CD14-positive monocyte (primary cell): ENCODE measurements around the gene CYP4F8. TPM values are rescaled to one million over a fixed set of nuclear protein-coding genes. Genes with fewer than 3 reads are reported as not detected.

Experiments used
- polyA plus RNA-seq, 3 donors: library from polyadenylated mRNA; depleted of rRNA in 1 of 3; unstranded in 2 of 3; stranded (reverse) in 1 of 3; fragments of 300-500 nt in 2 of 3; fragments of >200 nt in 1 of 3; fragmentation: Illumina TruSeq in 2 of 3; gene quantifications; 1 replicate in 2 of 3; 2 replicates in 1 of 3; pipeline ENCODE4 v1.2.3, GENCODE V29; 2012 to 2021
- small RNA-seq: library from RNA; depleted of rRNA; stranded (forward); fragments of <200 nt; gene quantifications from one replicate; pipeline ENCODE3, GENCODE V24; 2012; ENCODE audit warnings: low read depth; ENCODE audit not compliant: insufficient read length

The CYP4F8 gene
- polyA plus RNA-seq, 3 donors = not detected

Small RNAs within 50 kb of the gene (small RNA-seq; reads per million reads assigned to genes)
- not detected for gene AD000091.1

Other genes starting within 250 kb of the CYP4F8 start
- gene AKAP8, start 235.4 kb upstream of the CYP4F8 start, polyA plus RNA-seq = 10 to 100 TPM in 2 of 3 donors, 1 to 10 TPM in 1; 8.0 to 25.9 (median 12.3) TPM
- 100 to 1,000 TPM in 1 of 3 donors, 10 to 100 TPM in 2; 21.4 to 103 (median 39.0) TPM for gene AKAP8L, start 196.2 kb upstream of the CYP4F8 start, polyA plus RNA-seq
- gene WIZ, start 165.3 kb upstream of the CYP4F8 start, polyA plus RNA-seq = 10 to 100 TPM in 1 of 3 donors, under 1 TPM in 2; 0.47 to 13.7 (median 0.51) TPM
- 10 to 100 TPM in 2 of 3 donors, 1 to 10 TPM in 1; 4.5 to 45.4 (median 13.6) TPM for gene RASAL3, start 150.7 kb upstream of the CYP4F8 start, polyA plus RNA-seq
- under 1 TPM; 0.03 to 0.32 (median 0.15) TPM for gene PGLYRP2, start 135.7 kb upstream of the CYP4F8 start, polyA plus RNA-seq
- gene CYP4F22, start 106.7 kb upstream of the CYP4F8 start, polyA plus RNA-seq = 1 to 10 TPM in 1 of 3 donors, under 1 TPM in 2; 0.08 to 1.1 (median 0.33) TPM
- 1 to 10 TPM in 1 of 3 donors, under 1 TPM in 2; 0.56 to 1.2 (median 0.92) TPM for gene CYP4F3, start 25.7 kb downstream of the CYP4F8 start, polyA plus RNA-seq
- under 1 TPM in 1 of 3 donors, not detected in 2; 0.09 TPM for gene CYP4F12, start 57.9 kb downstream of the CYP4F8 start, polyA plus RNA-seq
- gene OR10H2, start 112.8 kb downstream of the CYP4F8 start, polyA plus RNA-seq = not detected
- gene OR10H3, start 122.8 kb downstream of the CYP4F8 start, polyA plus RNA-seq = not detected
- not detected for gene OR10H5, start 172.4 kb downstream of the CYP4F8 start, polyA plus RNA-seq
- gene OR10H1, start 200.4 kb downstream of the CYP4F8 start, polyA plus RNA-seq = not detected